Loucy (cell line): ENCODE data around the gene C11orf58.

Source experiments
- H2AFZ ChIP-seq: fragments of 200-600 bp; sonication (generic); 2 replicates; pipeline ENCODE4 v1.6.0; 2016; ENCODE audit warnings: antibody characterized with exemption, mild to moderate bottlenecking, low read length, moderate library complexity
- H3F3A ChIP-seq: fragments of 200-600 bp; 2 replicates; pipeline ENCODE4 v1.6.0; 2016; ENCODE audit warnings: antibody characterized with exemption, low read depth, mild to moderate bottlenecking
- H3K27me3 ChIP-seq: fragments of 200-600 bp; sonication (generic); 2 replicates; pipeline ENCODE4 v1.6.1; 2014; ENCODE audit warnings: low read length, mild to moderate bottlenecking; ENCODE audit not compliant: insufficient read depth, poor library complexity, severe bottlenecking
- H3K36me3 ChIP-seq: fragments of 200-600 bp; sonication (generic); 2 replicates; pipeline ENCODE4 v1.6.1; 2016; ENCODE audit warnings: low read length; ENCODE audit not compliant: insufficient read depth
- H3K4me1 ChIP-seq: fragments of 200-600 bp; sonication (generic); 2 replicates; pipeline ENCODE4 v1.5.1; 2014; ENCODE audit warnings: low read length, mild to moderate bottlenecking; ENCODE audit not compliant: insufficient read depth, poor library complexity, severe bottlenecking
- H3K4me2 ChIP-seq: fragments of 200-600 bp; sonication (generic); 2 replicates; pipeline ENCODE4 v1.6.0; 2014; ENCODE audit warnings: antibody characterized with exemption, low read length, low read depth, mild to moderate bottlenecking; ENCODE audit not compliant: poor library complexity, severe bottlenecking
- H3K4me3 ChIP-seq: fragments of 200-600 bp; sonication (generic); 2 replicates; pipeline ENCODE4 v1.5.1; 2014; ENCODE audit warnings: low read length, mild to moderate bottlenecking, mixed read lengths; ENCODE audit not compliant: poor library complexity, severe bottlenecking
- H3K79me2 ChIP-seq: fragments of 200-600 bp; sonication (generic); 2 replicates; pipeline ENCODE4 v1.6.1; 2014; ENCODE audit warnings: low read length; ENCODE audit not compliant: insufficient read depth
- H3K9ac ChIP-seq: fragments of 200-600 bp; sonication (generic); 2 replicates; pipeline ENCODE4 v1.6.0; 2014; ENCODE audit warnings: mild to moderate bottlenecking, low read depth, low read length, moderate library complexity; ENCODE audit not compliant: poor library complexity, severe bottlenecking
- H3K9me2 ChIP-seq: fragments of 200-600 bp; sonication (generic); replicated peaks from 2 replicates; pipeline ENCODE4 v1.6.1; 2016; ENCODE audit warnings: low read depth, low read length, mixed read lengths
- H3K9me3 ChIP-seq: fragments of 200-600 bp; sonication (generic); 2 replicates; pipeline ENCODE4 v1.6.1; 2014; ENCODE audit warnings: mild to moderate bottlenecking, antibody characterized with exemption, low read length, low read depth; ENCODE audit not compliant: insufficient read depth
- H4K20me1 ChIP-seq: fragments of 200-600 bp; sonication (generic); 2 replicates; pipeline ENCODE4 v1.6.0; 2014; ENCODE audit warnings: antibody characterized with exemption, low read length, mild to moderate bottlenecking; ENCODE audit not compliant: insufficient read depth, poor library complexity, severe bottlenecking
- CTCF ChIP-seq: fragments of 200-600 bp; sonication (generic); conservative IDR thresholded peaks from 2 replicates; pipeline ENCODE4 v1.5.1; 2014; ENCODE audit warnings: mild to moderate bottlenecking, antibody characterized with exemption, low read length
- EZH2phosphoT487 ChIP-seq: fragments of 200-600 bp; IDR thresholded peaks from 2 replicates; pipeline ENCODE4 v1.6.1; 2018; ENCODE audit warnings: antibody characterized with exemption, mild to moderate bottlenecking, moderate library complexity, borderline replicate concordance

The C11orf58 gene

GRCh38 chr11:16776711-16777612, 38.5 kb downstream of the C11orf58 start:
- Histone ChIP-seq H4K20me1 (no peaks in the 10 kb centered on the region), H3K79me2 (no peaks in the 10 kb centered on the region), H3K27me3 (no peaks in the 10 kb centered on the region), H2AFZ (no peak overlapping the region), H3F3A (no peaks in the 10 kb centered on the region), H3K9ac (no peak overlapping the region), H3K4me2 (no peak overlapping the region), H3K9me2 (no peaks in the 10 kb centered on the region), H3K4me1 (no peaks in the 10 kb centered on the region), H3K9me3 (no peaks in the 10 kb centered on the region), H3K4me3 (no peak overlapping the region), H3K36me3 (no peaks in the 10 kb centered on the region)
- TF ChIP-seq EZH2phosphoT487 (no peak), CTCF (no peak)

GRCh38 chr11:16777613-16777975, 39.1 kb downstream of the C11orf58 start:
- Histone ChIP-seq H3K79me2 (no peaks in the 10 kb centered on the region), H2AFZ (no peak overlapping the region), H3K36me3 (no peaks in the 10 kb centered on the region), H3K27me3 (no peaks in the 10 kb centered on the region), H4K20me1 (no peaks in the 10 kb centered on the region), H3K9me2 (no peaks in the 10 kb centered on the region), H3K4me1 (no peaks in the 10 kb centered on the region), H3K9me3 (no peaks in the 10 kb centered on the region), H3K4me2 (no peak overlapping the region), H3K9ac (no peak overlapping the region), H3K4me3 (no peak overlapping the region), H3F3A (no peaks in the 10 kb centered on the region)
- TF ChIP-seq EZH2phosphoT487 (no peak), CTCF (no peak)

GRCh38 chr11:16778286-16778685, 39.8 kb downstream of the C11orf58 start:
- H4K20me1 ChIP-seq, result no peaks in the 10 kb centered on the region
- H3K79me2 ChIP-seq, result no peaks in the 10 kb centered on the region
- TF ChIP-seq CTCF (no peak), EZH2phosphoT487 (no peak)
- H3K9me2 ChIP-seq, result no peaks in the 10 kb centered on the region
- H3K4me1 ChIP-seq, result no peaks in the 10 kb centered on the region
- no peaks in the 10 kb centered on the region for H3K27me3 ChIP-seq
- H3K9ac ChIP-seq, result no peak overlapping the region
- no peaks in the 10 kb centered on the region for H3F3A ChIP-seq
- H2AFZ ChIP-seq, result no peak overlapping the region
- no peaks in the 10 kb centered on the region for H3K36me3 ChIP-seq
- no peaks in the 10 kb centered on the region for H3K9me3 ChIP-seq
- H3K4me3 ChIP-seq, result no peak overlapping the region
- H3K4me2 ChIP-seq, result no peak overlapping the region
